Stimulated activated CD8-positive, alpha-beta memory T cell treated with anti-CD3 and anti-CD28 coated beads, Interleukin-15, amount 100 ng/mL, for 1 hour (primary cell): ENCODE data around the gene KRI1.
"Not testable (repeated sequence)": the region's sequence is repeated elsewhere in the genome, so short reads cannot be mapped to it uniquely, and the experiment has no call there.

Source experiments
- DNase-seq: peaks from one replicate; pipeline ENCODE4 v3.0.0-alpha.2; 2020; ENCODE audit warnings: low read depth

The KRI1 gene

GRCh38 chr19:10549733-10550132 is 16.1 kb downstream of the KRI1 start:
- no peak for DNase-seq

GRCh38 chr19:10548746-10549276 is 17.0 kb downstream of the KRI1 start:
- DNase-seq = no peak

- DNase-seq = no peak
Measured at GRCh38 chr19:10546817-10547216, 19.0 kb downstream of the KRI1 start.

- no peak for DNase-seq
Measured at GRCh38 chr19:10544753-10545251, 21.0 kb downstream of the KRI1 start.

- no peak for DNase-seq
Measured at GRCh38 chr19:10544242-10544752, 21.5 kb downstream of the KRI1 start.

DNA sequence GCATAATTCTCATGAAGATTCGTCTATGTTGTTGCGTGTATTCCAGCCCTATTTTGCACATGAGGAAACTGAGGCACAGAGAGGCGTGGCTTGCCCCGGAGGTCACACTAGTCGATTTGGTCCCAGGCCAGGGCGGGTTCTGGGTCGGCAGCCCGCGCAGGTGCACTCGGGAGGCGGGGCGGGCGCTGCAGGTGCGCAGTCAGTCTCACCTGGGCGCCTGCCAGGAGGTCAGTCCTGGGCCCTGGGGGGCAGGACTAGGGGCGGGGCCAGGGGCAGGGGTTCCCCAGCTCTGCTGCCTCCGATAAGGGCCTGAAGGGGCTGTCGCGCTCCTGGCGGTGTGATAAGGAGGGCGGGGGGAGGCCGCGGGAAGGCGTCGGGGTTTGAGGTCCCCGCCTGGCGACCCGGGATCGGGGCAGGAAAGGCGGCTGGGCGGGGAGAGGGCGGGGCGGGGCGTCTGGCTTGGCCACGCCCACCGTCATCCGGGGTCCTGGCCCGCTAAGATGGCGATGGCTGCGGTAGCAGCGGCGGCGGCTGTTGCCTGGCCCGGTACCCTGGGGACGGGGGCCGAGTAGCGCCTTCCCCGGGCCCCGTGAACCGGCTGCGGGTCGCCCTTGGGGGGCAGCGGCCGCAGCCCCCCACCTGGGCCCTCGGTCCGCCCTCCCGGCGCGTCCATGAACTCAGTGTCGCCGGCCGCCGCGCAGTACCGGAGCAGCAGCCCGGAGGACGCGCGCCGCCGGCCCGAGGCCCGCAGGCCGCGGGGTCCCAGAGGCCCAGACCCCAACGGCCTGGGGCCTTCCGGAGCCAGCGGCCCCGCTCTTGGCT is 22.2 kb downstream of the KRI1 start, which contains the start of gene ATG4D:
Gene ATG4D, plus strand, starts transcription at position 485 of the 822 bp plus-strand sequence. Its CDS starts 187 bp downstream, at position 672.
- DNase-seq = peak; percentile 58

GRCh38 chr19:10543059-10543419 is 22.8 kb downstream of the KRI1 start:
- no peak for DNase-seq

- not testable (repeated sequence) for DNase-seq
Measured at GRCh38 chr19:10539016-10539415, 26.8 kb downstream of the KRI1 start.

DNA sequence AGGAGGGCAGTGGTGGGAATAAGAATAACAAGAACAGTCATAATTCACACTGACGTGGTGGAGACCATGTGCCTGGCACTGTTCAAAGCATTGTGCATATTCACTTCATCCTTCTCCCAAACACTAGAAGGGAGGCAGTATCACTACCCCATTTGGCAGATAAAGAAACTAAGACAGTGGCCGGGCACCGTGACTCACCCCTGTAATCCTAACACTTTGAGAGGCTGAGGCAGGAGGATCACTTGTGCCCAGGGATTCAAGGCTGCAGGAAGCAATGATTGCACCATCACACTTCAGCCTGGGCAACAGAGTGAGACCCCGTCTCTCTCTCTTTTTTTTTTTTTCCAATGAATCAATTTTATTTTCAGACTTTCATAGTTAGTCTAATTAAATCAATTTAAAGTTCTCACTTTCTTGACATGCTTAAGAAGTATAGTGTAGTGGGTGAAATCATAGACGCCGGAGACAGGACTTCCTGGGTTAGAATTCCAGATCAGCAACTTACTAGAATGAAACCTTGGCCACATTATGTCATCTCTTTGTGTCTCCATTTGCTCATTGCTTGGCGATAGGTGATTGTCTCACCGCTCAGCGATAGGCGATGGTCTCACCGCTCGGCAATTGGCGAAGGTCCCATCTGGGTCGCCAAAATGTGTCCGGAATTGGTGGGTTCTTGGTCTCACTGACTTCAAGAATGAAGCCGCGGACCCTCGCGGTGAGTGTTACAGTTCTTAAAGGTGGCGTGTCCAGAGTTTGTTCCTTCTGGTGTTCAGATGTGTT is 27.4 kb downstream of the KRI1 start:
- no peak for DNase-seq

GRCh38 chr19:10537668-10538067 is 28.1 kb downstream of the KRI1 start:
- no peak for DNase-seq

GRCh38 chr19:10535613-10536012 is 30.2 kb downstream of the KRI1 start:
- DNase-seq = no peak

DNA sequence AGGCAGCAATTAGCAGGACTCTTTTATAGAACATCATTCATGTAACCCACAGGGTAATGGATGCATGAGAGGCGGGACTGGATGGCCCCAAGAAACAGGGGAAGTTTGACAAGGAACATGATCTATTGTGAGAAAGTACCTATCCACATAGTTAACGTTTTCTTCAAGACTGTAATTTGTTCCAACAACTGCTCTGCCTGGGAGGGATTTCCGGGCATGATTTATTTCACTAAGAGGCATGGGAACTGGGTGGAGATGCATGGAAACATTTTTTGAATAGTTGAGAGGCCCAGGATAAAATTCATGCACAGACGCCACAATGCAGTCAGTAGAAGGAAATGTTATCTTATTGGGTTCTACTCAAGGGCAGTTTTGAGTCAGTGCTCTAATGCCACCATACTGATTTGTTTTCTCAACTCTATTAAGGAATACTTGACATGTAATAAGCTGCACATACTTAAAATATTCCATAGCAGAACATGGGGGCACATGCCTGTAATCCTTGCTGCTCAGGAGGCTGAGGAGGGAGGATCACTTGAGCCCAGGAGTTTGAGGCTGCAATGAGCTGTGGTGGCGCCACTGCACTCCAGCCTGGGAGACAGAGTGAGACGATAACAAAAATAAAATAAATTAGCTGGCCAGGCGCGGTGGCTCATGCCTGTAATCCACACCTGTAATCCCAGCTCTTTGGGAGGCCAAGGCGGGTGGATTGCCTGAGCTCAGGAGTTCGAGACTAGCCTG is 32.0 kb downstream of the KRI1 start:
- no peak for DNase-seq

- no peak for DNase-seq
Measured at GRCh38 chr19:10532457-10532856, 33.4 kb downstream of the KRI1 start.

GRCh38 chr19:10526887-10527286 is 38.9 kb downstream of the KRI1 start:
- not testable (repeated sequence) for DNase-seq

DNA sequence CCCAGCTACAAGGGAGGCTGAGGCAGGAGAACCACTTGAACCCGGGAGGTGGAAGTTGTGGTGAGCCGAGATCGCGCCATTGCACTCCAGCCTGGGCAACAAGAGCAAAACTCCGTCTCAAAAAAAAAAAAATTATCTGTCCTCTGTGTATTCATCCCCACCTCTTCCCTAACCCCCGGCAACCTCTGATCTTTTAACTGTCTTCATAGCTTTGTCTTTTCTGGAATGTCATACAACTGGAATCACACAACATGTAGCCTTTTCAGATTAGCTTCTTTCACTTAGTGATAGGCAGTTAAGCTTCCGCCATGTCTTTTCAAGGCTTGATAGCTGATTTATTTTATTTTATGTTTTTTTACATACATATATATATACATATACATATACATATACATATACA is 40.2 kb downstream of the KRI1 start:
- DNase-seq = no peak

- DNase-seq = no peak
Measured at GRCh38 chr19:10523135-10523636, 42.6 kb downstream of the KRI1 start.

GRCh38 chr19:10521461-10522171 is 44.2 kb downstream of the KRI1 start:
- no peak for DNase-seq

- DNase-seq = no peak
Measured at GRCh38 chr19:10520652-10521318, 45.0 kb downstream of the KRI1 start.

DNA sequence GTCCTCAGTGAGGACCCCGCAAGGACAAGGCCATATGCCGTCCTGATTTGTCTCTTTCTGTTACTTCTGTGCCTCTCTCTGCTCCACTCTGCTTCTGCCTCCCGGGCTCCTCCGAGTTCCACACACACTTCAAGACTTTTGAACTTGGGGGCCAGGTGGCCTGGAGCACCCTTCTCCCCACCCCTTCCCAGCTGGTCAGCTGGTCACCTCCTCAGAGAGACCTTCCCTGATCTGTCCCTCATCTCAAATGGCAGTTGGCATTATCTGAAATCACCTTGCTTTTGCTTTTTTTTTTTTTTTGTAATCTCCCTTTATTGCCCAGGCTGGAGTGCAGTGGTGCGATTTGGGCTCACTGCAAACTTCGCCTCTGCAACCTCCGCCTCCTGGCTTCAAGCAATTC is 46.4 kb downstream of the KRI1 start:
- no peak for DNase-seq
